ENCODE data around the gene SDHD.

DNA sequence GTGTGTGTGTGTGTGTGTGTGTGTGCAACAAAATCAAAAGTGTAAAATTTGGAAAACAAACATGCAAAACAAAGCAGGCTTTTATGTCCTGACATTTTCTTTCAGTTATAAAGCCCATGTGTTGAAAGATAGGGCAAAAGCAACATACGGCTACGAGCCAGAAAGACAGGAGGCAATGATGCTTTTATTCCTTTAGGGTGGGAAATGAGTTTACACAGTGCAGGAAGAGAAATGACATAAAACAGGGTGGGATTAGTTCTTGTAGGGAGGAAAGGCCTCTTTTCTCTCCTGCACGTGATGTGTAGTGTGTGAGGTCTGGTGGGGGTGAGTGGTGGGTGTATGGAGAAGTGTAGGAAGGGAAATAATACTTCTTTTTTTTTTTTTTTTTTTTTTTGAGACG, 47.8 kb downstream of the SDHD start:
- TF ChIP-seq, protein P1, sequence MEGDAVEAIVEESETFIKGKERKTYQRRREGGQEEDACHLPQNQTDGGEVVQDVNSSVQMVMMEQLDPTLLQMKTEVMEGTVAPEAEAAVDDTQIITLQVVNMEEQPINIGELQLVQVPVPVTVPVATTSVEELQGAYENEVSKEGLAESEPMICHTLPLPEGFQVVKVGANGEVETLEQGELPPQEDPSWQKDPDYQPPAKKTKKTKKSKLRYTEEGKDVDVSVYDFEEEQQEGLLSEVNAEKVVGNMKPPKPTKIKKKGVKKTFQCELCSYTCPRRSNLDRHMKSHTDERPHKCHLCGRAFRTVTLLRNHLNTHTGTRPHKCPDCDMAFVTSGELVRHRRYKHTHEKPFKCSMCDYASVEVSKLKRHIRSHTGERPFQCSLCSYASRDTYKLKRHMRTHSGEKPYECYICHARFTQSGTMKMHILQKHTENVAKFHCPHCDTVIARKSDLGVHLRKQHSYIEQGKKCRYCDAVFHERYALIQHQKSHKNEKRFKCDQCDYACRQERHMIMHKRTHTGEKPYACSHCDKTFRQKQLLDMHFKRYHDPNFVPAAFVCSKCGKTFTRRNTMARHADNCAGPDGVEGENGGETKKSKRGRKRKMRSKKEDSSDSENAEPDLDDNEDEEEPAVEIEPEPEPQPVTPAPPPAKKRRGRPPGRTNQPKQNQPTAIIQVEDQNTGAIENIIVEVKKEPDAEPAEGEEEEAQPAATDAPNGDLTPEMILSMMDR (conservative IDR thresholded peaks at IDR 0.05) = no peak
- no peak for TF ChIP-seq EZH2 (IDR thresholded peaks at IDR 0.05; ENCODE audit: low read depth)

Data from PC-9 (cell line).